Measurements from ENCODE around the gene CNTN3. TPM values are rescaled to one million over a fixed set of nuclear protein-coding genes. Genes with fewer than 3 reads are reported as not detected.

The CNTN3 gene
- total RNA-seq, 2 donors from 2014 or later, result 6.5 to 9.7 TPM

GRCh38 chr3:74613521-74614106 lies 845 bp downstream of the CNTN3 start:
- H3K27ac ChIP-seq, result peak overlapping the region; percentile 29 to 38
- H3K4me3 ChIP-seq, result peak overlapping the region; percentile 80
- no peaks in the 10 kb centered on the region for H3K27me3 ChIP-seq (replicated peaks; ENCODE audit: insufficient read depth)
- H3K4me1 ChIP-seq (ENCODE audit: control insufficient read depth in 1 of 2, low read depth in 2 of 2), result peaks cover 0 to 11% of the 10 kb centered on the region in 2 donors
- H3K9me3 ChIP-seq, result no peaks in the 10 kb centered on the region
- ATAC-seq (ENCODE audit: insufficient number of reproducible peaks, low FRiP score, low read depth) (no peak), DNase-seq (ENCODE audit: low spot score) (no peak)
- no peaks in the 10 kb centered on the region for H3K36me3 ChIP-seq
- no peak for TF ChIP-seq CTCF (IDR thresholded peaks at IDR 0.05)

GRCh38 chr3:74613060-74613459 lies 1.4 kb downstream of the CNTN3 start:
- peak overlapping the region; percentile 29 to 38 for H3K27ac ChIP-seq
- H3K4me1 ChIP-seq (ENCODE audit: control insufficient read depth in 1 of 2, low read depth in 2 of 2), result peaks cover 0 to 11% of the 10 kb centered on the region in 2 donors
- no peaks in the 10 kb centered on the region for H3K36me3 ChIP-seq
- no peak for ATAC-seq (ENCODE audit: insufficient number of reproducible peaks, low FRiP score, low read depth)
- no peaks in the 10 kb centered on the region for H3K9me3 ChIP-seq
- TF ChIP-seq CTCF (IDR thresholded peaks at IDR 0.05), result no peak
- peak overlapping the region; percentile 80 for H3K4me3 ChIP-seq
- H3K27me3 ChIP-seq (replicated peaks; ENCODE audit: insufficient read depth), result no peaks in the 10 kb centered on the region
- DNase-seq (ENCODE audit: low spot score), result no peak

GRCh38 chr3:74611206-74611605 lies 3.3 kb downstream of the CNTN3 start:
- Histone ChIP-seq H3K27ac (no peak overlapping the region), H3K4me1 (ENCODE audit: control insufficient read depth in 1 of 2, low read depth in 2 of 2) (peaks cover 0 to 11% of the 10 kb centered on the region in 2 donors), H3K4me3 (no peak overlapping the region), H3K9me3 (no peaks in the 10 kb centered on the region), H3K36me3 (no peaks in the 10 kb centered on the region), H3K27me3 (replicated peaks; ENCODE audit: insufficient read depth) (no peaks in the 10 kb centered on the region)
- DNase-seq (ENCODE audit: low spot score), result no peak
- no peak for TF ChIP-seq CTCF (IDR thresholded peaks at IDR 0.05)
- no peak for ATAC-seq (ENCODE audit: insufficient number of reproducible peaks, low FRiP score, low read depth)

GRCh38 chr3:74607803-74608202 lies 6.7 kb downstream of the CNTN3 start:
- H3K4me3 ChIP-seq, result no peak overlapping the region
- H3K9me3 ChIP-seq, result no peaks in the 10 kb centered on the region
- no peak for ATAC-seq (ENCODE audit: insufficient number of reproducible peaks, low FRiP score, low read depth)
- H3K27ac ChIP-seq, result no peak overlapping the region
- TF ChIP-seq CTCF (IDR thresholded peaks at IDR 0.05), result no peak
- no peaks in the 10 kb centered on the region for H3K36me3 ChIP-seq
- no peaks in the 10 kb centered on the region for H3K27me3 ChIP-seq (replicated peaks; ENCODE audit: insufficient read depth)
- no peak for DNase-seq (ENCODE audit: low spot score)
- H3K4me1 ChIP-seq (ENCODE audit: control insufficient read depth in 1 of 2, low read depth in 2 of 2), result peaks cover 0 to 8% of the 10 kb centered on the region in 2 donors

GRCh38 chr3:74606996-74607395 lies 7.5 kb downstream of the CNTN3 start:
- no peak overlapping the region for H3K27ac ChIP-seq
- DNase-seq (ENCODE audit: low spot score) (no peak), ATAC-seq (ENCODE audit: insufficient number of reproducible peaks, low FRiP score, low read depth) (no peak)
- no peaks in the 10 kb centered on the region for H3K27me3 ChIP-seq (replicated peaks; ENCODE audit: insufficient read depth)
- H3K4me1 ChIP-seq (ENCODE audit: control insufficient read depth in 1 of 2, low read depth in 2 of 2), result peaks cover 0 to under 1% of the 10 kb centered on the region in 2 donors
- no peaks in the 10 kb centered on the region for H3K36me3 ChIP-seq
- H3K4me3 ChIP-seq, result no peak overlapping the region
- no peak for TF ChIP-seq CTCF (IDR thresholded peaks at IDR 0.05)
- no peaks in the 10 kb centered on the region for H3K9me3 ChIP-seq

Measured in thoracic aorta (tissue), 2 donors.